ENCODE measurements around the gene MROH2B.

The MROH2B gene

GRCh38 chr5:40987349-40987748, 83.8 kb downstream of the MROH2B start:
- Histone ChIP-seq H3K27me3 (ENCODE audit: insufficient read depth, low read depth) (no peaks in the 10 kb centered on the region), H3K27ac (no peak overlapping the region), H3K9ac (no peak overlapping the region), H3K4me1 (ENCODE audit: low read depth, poor library complexity, severe bottlenecking) (no peaks in the 10 kb centered on the region), H3K4me2 (no peak overlapping the region), H3K36me3 (ENCODE audit: insufficient read depth) (no peaks in the 10 kb centered on the region), H2AFZ (ENCODE audit: low read depth) (no peak overlapping the region), H3K79me2 (ENCODE audit: insufficient read depth, low read depth) (no peaks in the 10 kb centered on the region), H4K20me1 (ENCODE audit: insufficient read depth) (no peaks in the 10 kb centered on the region), H3K4me3 (IDR thresholded peaks at IDR 0.05; ENCODE audit: insufficient read depth, low read depth, low read length) (no peak overlapping the region)
- TF ChIP-seq, protein P1, sequence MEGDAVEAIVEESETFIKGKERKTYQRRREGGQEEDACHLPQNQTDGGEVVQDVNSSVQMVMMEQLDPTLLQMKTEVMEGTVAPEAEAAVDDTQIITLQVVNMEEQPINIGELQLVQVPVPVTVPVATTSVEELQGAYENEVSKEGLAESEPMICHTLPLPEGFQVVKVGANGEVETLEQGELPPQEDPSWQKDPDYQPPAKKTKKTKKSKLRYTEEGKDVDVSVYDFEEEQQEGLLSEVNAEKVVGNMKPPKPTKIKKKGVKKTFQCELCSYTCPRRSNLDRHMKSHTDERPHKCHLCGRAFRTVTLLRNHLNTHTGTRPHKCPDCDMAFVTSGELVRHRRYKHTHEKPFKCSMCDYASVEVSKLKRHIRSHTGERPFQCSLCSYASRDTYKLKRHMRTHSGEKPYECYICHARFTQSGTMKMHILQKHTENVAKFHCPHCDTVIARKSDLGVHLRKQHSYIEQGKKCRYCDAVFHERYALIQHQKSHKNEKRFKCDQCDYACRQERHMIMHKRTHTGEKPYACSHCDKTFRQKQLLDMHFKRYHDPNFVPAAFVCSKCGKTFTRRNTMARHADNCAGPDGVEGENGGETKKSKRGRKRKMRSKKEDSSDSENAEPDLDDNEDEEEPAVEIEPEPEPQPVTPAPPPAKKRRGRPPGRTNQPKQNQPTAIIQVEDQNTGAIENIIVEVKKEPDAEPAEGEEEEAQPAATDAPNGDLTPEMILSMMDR (conservative IDR thresholded peaks at IDR 0.05; ENCODE audit: low read depth, low read length) = no peak

DNA sequence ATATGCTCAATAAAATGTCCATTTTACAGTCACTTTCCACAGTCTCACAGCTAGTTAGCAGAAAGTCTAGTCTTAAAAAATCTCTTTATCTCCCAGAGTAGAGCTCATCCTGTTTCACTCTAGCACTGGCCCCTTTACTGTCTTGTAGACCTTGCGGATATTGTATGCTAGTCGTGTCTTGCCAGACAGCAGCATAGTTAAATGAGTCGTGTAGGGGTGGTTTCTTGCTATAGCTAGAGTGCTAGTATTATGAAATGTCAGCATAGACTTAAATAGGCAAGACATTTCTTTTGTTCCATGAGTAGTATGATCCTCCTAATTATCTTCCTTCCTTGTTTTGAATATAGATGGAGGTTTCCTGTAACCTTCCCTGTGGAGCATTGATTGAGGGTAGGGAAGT, 84.5 kb downstream of the MROH2B start:
- no peak overlapping the region for H3K4me2 ChIP-seq
- no peak overlapping the region for H3K27ac ChIP-seq
- H3K9ac ChIP-seq = no peak overlapping the region
- H3K79me2 ChIP-seq (ENCODE audit: insufficient read depth, low read depth) = no peaks in the 10 kb centered on the region
- no peaks in the 10 kb centered on the region for H4K20me1 ChIP-seq (ENCODE audit: insufficient read depth)
- no peaks in the 10 kb centered on the region for H3K36me3 ChIP-seq (ENCODE audit: insufficient read depth)
- no peaks in the 10 kb centered on the region for H3K4me1 ChIP-seq (ENCODE audit: low read depth, poor library complexity, severe bottlenecking)
- H3K27me3 ChIP-seq (ENCODE audit: insufficient read depth, low read depth) = no peaks in the 10 kb centered on the region
- no peak overlapping the region for H2AFZ ChIP-seq (ENCODE audit: low read depth)
- H3K4me3 ChIP-seq (IDR thresholded peaks at IDR 0.05; ENCODE audit: insufficient read depth, low read depth, low read length) = no peak overlapping the region
- TF ChIP-seq, protein P1 (conservative IDR thresholded peaks at IDR 0.05; ENCODE audit: low read depth, low read length) = no peak

- Histone ChIP-seq H3K4me1 (ENCODE audit: low read depth, poor library complexity, severe bottlenecking) (no peaks in the 10 kb centered on the region), H3K4me3 (IDR thresholded peaks at IDR 0.05; ENCODE audit: insufficient read depth, low read depth, low read length) (no peak overlapping the region)
Measured at GRCh38 chr5:40985501-40985900, 85.6 kb downstream of the MROH2B start.

DNA sequence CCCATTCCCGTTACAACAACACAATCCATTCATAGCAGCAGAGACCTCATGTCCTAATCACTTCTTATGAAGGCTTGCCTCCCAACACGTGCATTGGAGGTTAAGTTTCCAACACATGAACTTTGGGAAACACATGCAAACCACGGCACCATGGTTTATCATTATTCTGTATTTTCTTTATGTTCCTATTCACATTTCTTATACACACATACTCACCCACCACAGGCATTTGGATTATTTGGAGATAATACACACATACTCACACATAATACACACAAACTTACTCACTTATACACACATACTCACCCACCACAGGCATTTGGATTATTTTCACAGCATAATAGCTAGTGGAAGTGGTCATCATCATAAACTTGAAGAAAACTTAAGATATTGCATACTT, 86.3 kb downstream of the MROH2B start:
- Histone ChIP-seq H3K4me2 (no peak overlapping the region), H3K4me1 (ENCODE audit: low read depth, poor library complexity, severe bottlenecking) (no peaks in the 10 kb centered on the region), H3K9ac (no peak overlapping the region), H3K27ac (no peak overlapping the region), H3K27me3 (ENCODE audit: insufficient read depth, low read depth) (no peaks in the 10 kb centered on the region), H2AFZ (ENCODE audit: low read depth) (no peak overlapping the region), H3K4me3 (IDR thresholded peaks at IDR 0.05; ENCODE audit: insufficient read depth, low read depth, low read length) (no peak overlapping the region), H3K36me3 (ENCODE audit: insufficient read depth) (no peaks in the 10 kb centered on the region), H4K20me1 (ENCODE audit: insufficient read depth) (no peaks in the 10 kb centered on the region), H3K79me2 (ENCODE audit: insufficient read depth, low read depth) (no peaks in the 10 kb centered on the region)
- TF ChIP-seq, protein P1 (conservative IDR thresholded peaks at IDR 0.05; ENCODE audit: low read depth, low read length) = no peak

More at GRCh38 chr5:40985501-40985900, 85.6 kb downstream of the MROH2B start:
- Histone ChIP-seq H3K27me3 (ENCODE audit: insufficient read depth, low read depth) (no peaks in the 10 kb centered on the region), H3K79me2 (ENCODE audit: insufficient read depth, low read depth) (no peaks in the 10 kb centered on the region), H3K4me2 (no peak overlapping the region), H3K36me3 (ENCODE audit: insufficient read depth) (no peaks in the 10 kb centered on the region), H4K20me1 (ENCODE audit: insufficient read depth) (no peaks in the 10 kb centered on the region), H2AFZ (ENCODE audit: low read depth) (no peak overlapping the region), H3K9ac (no peak overlapping the region), H3K27ac (no peak overlapping the region)
- TF ChIP-seq, protein P1 (conservative IDR thresholded peaks at IDR 0.05; ENCODE audit: low read depth, low read length) = no peak

Measured in KMS-11 (cell line).